ENCODE results near the gene TMEM213. TPM values are rescaled to one million over a fixed set of nuclear protein-coding genes. Genes with fewer than 3 reads are reported as not detected.

The TMEM213 gene
- total and polyA plus RNA-seq, 2 of the 13 experiments (the other 11 are each of a cell fraction or from before 2014, with no cell fraction given) = not detected

GRCh38 chr7:138785587-138786437 is 12.0 kb upstream of the TMEM213 start:
- intact Hi-C loops (cut with micrococcal nuclease; ENCODE audit: unreplicated experiment) = no loop called here
- H3K9me3 ChIP-seq (ENCODE audit: low read length) = no peaks in the 10 kb centered on the region

More at GRCh38 chr7:138785587-138786437, 12.0 kb upstream of the TMEM213 start:
- ChIA-PET CTCF (ENCODE audit: low intra/inter-chr PET ratio, low total read pairs) (no interaction called here), POLR2A (no interaction called here)
- peaks cover 0 to 7% of the 10 kb centered on the region in 2 experiments; a peak in 1 of 5 replicates for H3K27me3 ChIP-seq (ENCODE audit: control insufficient read depth in 1 of 2, insufficient read depth in 2 of 2, low read length in 2 of 2)
- H3K4me2 ChIP-seq (ENCODE audit: low read depth, low read length) = peak overlapping the region; percentile 13; the same call in 1 of the 2 replicates
- H4K20me1 ChIP-seq (ENCODE audit: insufficient read depth, low read length) = no peaks in the 10 kb centered on the region
- TF ChIP-seq ZNF770 (CRISPR knock-in tag; IDR thresholded peaks at IDR 0.05) (peak; percentile 48; the same call in 1 of the 2 replicates), ZBTB3 (CRISPR knock-in tag; IDR thresholded peaks at IDR 0.05; ENCODE audit: borderline replicate concordance, low read depth) (no peak), RNF2 (conservative IDR thresholded peaks at IDR 0.05; ENCODE audit: low read depth) (no peak), TEAD3 (CRISPR knock-in tag; optimal IDR thresholded peaks at IDR 0.05; ENCODE audit: borderline replicate concordance) (peak; percentile 74), MTA3 (CRISPR knock-in tag; IDR thresholded peaks at IDR 0.05) (no peak), STAG1 (CRISPR knock-in tag; IDR thresholded peaks at IDR 0.05) (peak; percentile 46), CTCF (CRISPR knock-in tag; IDR thresholded peaks at IDR 0.05) (peak; percentile 48), ZNF644 (CRISPR knock-in tag; IDR thresholded peaks at IDR 0.05; ENCODE audit: low read depth) (0 out of 2 replicates have a peak, but pooled peaks have one; percentile 10), SCMH1 (CRISPR knock-in tag; IDR thresholded peaks at IDR 0.05; ENCODE audit: borderline replicate concordance) (no peak), KLF15 (CRISPR knock-in tag; IDR thresholded peaks at IDR 0.05; ENCODE audit: borderline replicate concordance) (no peak), XRCC5 (optimal IDR thresholded peaks at IDR 0.05; ENCODE audit: low read length) (peak; percentile 20)
- H3K4me1 ChIP-seq (ENCODE audit: insufficient read depth, low read length) = peaks cover 9% of the 10 kb centered on the region
- ATAC-seq (peak; percentile 93), FAIRE-seq (peak; percentile 61), DNase-seq (ENCODE audit: low spot score) (peak; percentile 15)
- no peaks in the 10 kb centered on the region for H3K79me2 ChIP-seq (ENCODE audit: insufficient read depth, low read length)
- 19% methylated on average over 10 of the region's 10 CpGs for WGBS (ENCODE audit: low lambda C conversion rate)
- no peak overlapping the region for H3K9ac ChIP-seq (ENCODE audit: insufficient read depth, low read depth, low read length)
- no peak overlapping the region for H3K4me3 ChIP-seq (replicated peaks in 1 of 3; ENCODE audit: insufficient read depth in 1 of 3, low read depth in 2 of 3, low read length in 3 of 3)
- no peaks in the 10 kb centered on the region for H3K36me3 ChIP-seq (replicated peaks in 1 of 2; ENCODE audit: control insufficient read depth in 1 of 2, insufficient read depth in 2 of 2, low read length in 2 of 2)
- no peak overlapping the region for H2AFZ ChIP-seq (ENCODE audit: low read length)
- no TSS peak for BruUV-seq (replicated peaks)
- no peak overlapping the region for H3K27ac ChIP-seq (ENCODE audit: extremely low read length, insufficient read depth, low read length)
- in situ Hi-C loops (cut with HindIII; ENCODE audit: extremely low pct_ligation_motif_present, low pct_unique_long_range_greater_than_20kb) = no loop called here

All from HepG2 (cell line).